Daoy (cell line): ENCODE results near the gene SLC22A14. TPM values are rescaled to one million over a fixed set of nuclear protein-coding genes. Genes with fewer than 3 reads are reported as not detected.
A peak's percentile ranks its signal among the peaks of the same experiment; 100 is the strongest.

ENCODE experiments used
- DNase-seq: peaks from one replicate; pipeline ENCODE4 v3.0.0-alpha.2; 2015; ENCODE audit warnings: low read depth
- total RNA-seq: library from RNA; depleted of rRNA; stranded (reverse); fragments of >200 nt; shearing (Covaris generic); gene quantifications from 2 replicates; pipeline ENCODE4 v1.2.3, GENCODE V29; 2014; rRNA removed

The SLC22A14 gene
- total RNA-seq, 1 experiment from 2014 or later = not detected

GRCh38 chr3:38345879-38346586 is 63.9 kb downstream of the SLC22A14 start:
- DNase-seq = no peak

- DNase-seq = peak; percentile 86
These were observed 64.7 kb downstream of the SLC22A14 start, which contains the start of gene XYLB for GRCh38 chr3:38346587-38347410. XYLB (plus strand) TSS chr3:38346785; CDS start chr3:38346869, 84 bp downstream.

GRCh38 chr3:38347421-38348200 is 65.5 kb downstream of the SLC22A14 start:
- DNase-seq = no peak

GRCh38 chr3:38348903-38349302 is 66.8 kb downstream of the SLC22A14 start:
- peak; percentile 43 for DNase-seq

- DNase-seq = peak; percentile 29
These were observed 67.7 kb downstream of the SLC22A14 start for GRCh38 chr3:38349684-38350359.

GRCh38 chr3:38353151-38353550 is 71.1 kb downstream of the SLC22A14 start:
- peak; percentile 37 for DNase-seq

DNA sequence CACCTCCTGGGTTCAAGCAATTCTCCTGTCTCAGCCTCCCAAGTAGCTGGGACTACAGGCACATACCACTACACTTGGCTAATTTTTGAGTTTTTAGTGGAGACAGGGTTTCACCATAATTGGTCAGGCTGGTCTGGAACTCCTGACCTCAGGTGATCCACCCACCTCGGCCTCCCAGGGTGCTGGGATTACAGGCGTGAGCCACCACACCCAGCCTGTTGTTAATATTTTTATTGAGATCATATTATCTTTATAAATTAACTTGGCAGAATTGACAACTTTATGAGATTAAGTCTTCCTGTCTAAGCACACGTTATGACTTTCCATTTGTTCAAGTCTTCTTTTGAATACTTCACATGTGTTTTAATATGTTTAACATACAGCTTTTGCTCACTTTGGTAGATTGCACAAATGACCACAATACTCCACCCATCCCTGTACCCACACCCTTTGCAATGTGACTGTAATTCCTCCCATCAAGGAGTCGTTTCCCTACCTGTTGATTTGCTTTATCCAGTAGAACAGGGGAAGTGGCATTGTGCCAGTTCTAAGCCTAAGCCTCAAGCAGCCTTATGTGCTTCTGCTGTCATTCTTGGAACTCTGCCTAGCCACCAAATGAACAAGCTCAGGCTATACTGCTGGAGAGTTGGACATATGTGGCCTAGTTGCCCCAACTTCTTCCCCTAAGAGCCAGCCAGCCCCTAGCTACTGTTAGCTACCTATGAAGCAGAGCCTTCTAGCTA is 72.7 kb downstream of the SLC22A14 start:
- DNase-seq = peak; percentile 65

DNA sequence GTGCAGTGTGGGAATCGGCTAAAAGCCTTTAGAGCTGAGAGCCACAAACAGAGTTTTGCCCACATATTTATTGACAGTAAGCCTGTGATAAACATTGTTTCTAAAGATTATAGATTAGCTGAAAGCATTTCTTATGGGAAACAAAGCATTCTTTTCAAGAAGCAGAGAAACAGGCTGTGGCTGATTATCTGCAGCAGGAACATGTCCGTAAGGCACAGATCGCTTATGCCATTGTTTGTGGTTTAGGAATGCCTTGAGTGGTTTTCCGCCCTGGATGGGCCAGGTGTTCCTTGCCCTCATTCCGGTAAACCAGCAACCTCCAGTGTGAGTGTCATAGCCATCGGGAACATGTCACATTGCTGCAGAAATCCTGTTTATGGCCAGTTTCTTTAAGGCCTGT is 76.9 kb downstream of the SLC22A14 start:
- no peak for DNase-seq

DNA sequence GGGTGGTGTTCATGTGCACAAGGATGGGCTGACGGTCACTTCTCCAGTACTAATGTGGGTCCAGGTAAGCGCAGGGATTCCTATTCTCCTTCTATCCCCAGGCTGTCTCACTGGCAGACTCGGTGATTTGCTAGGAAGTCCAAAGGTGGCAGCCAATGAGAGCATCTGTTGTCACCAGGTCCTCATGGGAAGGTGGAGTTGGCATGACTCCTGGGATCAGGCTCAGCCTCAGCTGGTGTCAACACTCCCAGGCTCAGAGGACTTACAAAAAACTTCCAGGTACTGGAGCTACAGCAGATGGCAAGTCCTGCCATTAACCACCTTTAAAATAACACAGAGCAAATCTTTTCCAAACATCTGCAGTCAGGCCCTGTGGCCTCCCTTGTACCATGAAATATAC is 78.3 kb downstream of the SLC22A14 start:
- DNase-seq = no peak

GRCh38 chr3:38361496-38361895 is 79.4 kb downstream of the SLC22A14 start:
- no peak for DNase-seq

- no peak for DNase-seq
These were observed 80.7 kb downstream of the SLC22A14 start for GRCh38 chr3:38362825-38363224.

DNA sequence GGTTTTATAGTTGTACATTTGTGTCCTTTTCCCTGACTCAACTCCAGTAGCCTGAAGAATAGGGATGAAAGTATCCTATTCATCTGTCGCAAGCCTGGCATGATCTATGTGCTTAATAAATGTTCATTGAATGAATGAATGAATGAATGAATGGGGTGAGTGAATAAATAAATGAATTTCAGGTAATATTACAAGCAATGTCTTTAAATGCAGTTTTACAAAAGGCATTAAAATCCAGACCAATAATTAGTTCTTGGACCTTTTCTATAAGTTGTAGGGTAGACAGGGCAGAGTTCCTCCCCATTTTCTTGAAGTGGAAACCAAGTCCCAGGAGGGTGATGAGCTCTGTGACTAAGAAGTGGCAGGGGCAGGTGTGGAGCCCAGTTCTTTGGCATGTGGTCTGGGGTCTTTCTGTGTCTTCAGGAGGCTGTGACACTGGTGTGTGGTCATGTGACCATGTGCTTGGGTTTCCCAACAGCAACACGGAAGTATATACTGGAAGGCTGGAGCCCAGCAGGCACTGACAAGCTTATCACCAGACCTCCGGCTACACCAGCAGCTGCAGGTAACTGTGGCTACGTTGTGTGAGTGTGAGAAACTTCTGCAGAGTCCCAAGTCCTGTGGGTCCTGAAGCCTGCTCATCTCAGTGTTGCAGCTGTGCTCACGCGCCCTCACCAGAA is 82.8 kb downstream of the SLC22A14 start:
- no peak for DNase-seq

- no peak for DNase-seq
These were observed 83.5 kb downstream of the SLC22A14 start for GRCh38 chr3:38365469-38366062.

GRCh38 chr3:38366082-38366481 is 84.0 kb downstream of the SLC22A14 start:
- DNase-seq = no peak

GRCh38 chr3:38367779-38368178 is 85.7 kb downstream of the SLC22A14 start:
- no peak for DNase-seq

Other genes with a start within 250 kb of the SLC22A14 start
- not detected in 2 replicates for gene DLEC1, start 243.1 kb upstream of the SLC22A14 start, total RNA-seq
- gene ACAA1, start 145.2 kb upstream of the SLC22A14 start, total RNA-seq = 11.2 and 13.1 TPM in 2 replicates
- gene MYD88, start 143.6 kb upstream of the SLC22A14 start, total RNA-seq = 4.4 and 8.1 TPM in 2 replicates
- 22.6 and 23.6 TPM in 2 replicates for gene OXSR1, start 116.8 kb upstream of the SLC22A14 start, total RNA-seq
- 0.91 TPM in 1 of 2 replicates, not detected in the other for gene SLC22A13, start 16.5 kb upstream of the SLC22A14 start, total RNA-seq
- gene XYLB, start 64.5 kb downstream of the SLC22A14 start, total RNA-seq = 2.1 and 2.5 TPM in 2 replicates
- 2.9 and 3.7 TPM in 2 replicates for gene ACVR2B, start 171.6 kb downstream of the SLC22A14 start, total RNA-seq
- 4.3 and 12.6 TPM in 2 replicates for gene EXOG, start 214.0 kb downstream of the SLC22A14 start, total RNA-seq